HG03565 (cell line): ENCODE measurements around the gene SPHK1.

Source experiments
- ATAC-seq: cut with Tn5 transposase; IDR thresholded peaks from one replicate; pipeline ENCODE4 v1.9.1; 2021; ENCODE audit warnings: mild to moderate bottlenecking, moderate library complexity; ENCODE audit not compliant: unreplicated experiment

Gene SPHK1

GRCh38 chr17:76432004-76432403, 47.6 kb downstream of the SPHK1 start:
- no peak for ATAC-seq

GRCh38 chr17:76432712-76433336, 48.4 kb downstream of the SPHK1 start:
- no peak for ATAC-seq

- ATAC-seq, result no peak
Observed at GRCh38 chr17:76433693-76434092, 49.3 kb downstream of the SPHK1 start.

- ATAC-seq, result no peak
Observed at GRCh38 chr17:76434870-76435269, 50.5 kb downstream of the SPHK1 start.

- ATAC-seq, result no peak
Observed at GRCh38 chr17:76435751-76436150, 51.3 kb downstream of the SPHK1 start.
